SH-SY5Y (cell line): ENCODE data around the gene EDRF1.

ENCODE experiments used
- GATA2 ChIP-seq: IDR thresholded peaks from 2 replicates; pipeline ENCODE4 v1.6.1; 2011; ENCODE audit warnings: mild to moderate bottlenecking, low read depth, low read length
- GATA3 ChIP-seq: IDR thresholded peaks from 2 replicates; pipeline ENCODE4 v1.6.1; 2011; ENCODE audit warnings: low read depth, mild to moderate bottlenecking, low read length, moderate library complexity

GRCh38 chr10:125694883-125695282, 24.6 kb upstream of the EDRF1 start:
- TF ChIP-seq GATA2 (no peak), GATA3 (no peak)
